HepG2 (cell line): Measurements from ENCODE around the gene DPEP3. TPM values are rescaled to one million over a fixed set of nuclear protein-coding genes. Genes with fewer than 3 reads are reported as not detected.

Experiments
- CBX5 ChIP-seq: sonication (generic); formaldehyde crosslinking; IDR thresholded peaks from 2 replicates; pipeline ENCODE4 v1.4.0; 2020; ENCODE audit warnings: missing genetic modification reagents, borderline replicate concordance
- GLI4 ChIP-seq: sonication (generic); formaldehyde crosslinking; IDR thresholded peaks from 2 replicates; pipeline ENCODE4 v1.5.1; 2020; ENCODE audit warnings: missing genetic modification reagents, mild to moderate bottlenecking, moderate library complexity, borderline replicate concordance
- LCORL ChIP-seq, 2 experiments: fragments of 450-650 bp in 1 of 2; sonication (generic) in 1 of 2; formaldehyde crosslinking in 1 of 2; IDR thresholded peaks; 2 replicates each; pipeline versions ENCODE4 v1.5.0 to v1.6.1; 2017 to 2020; ENCODE audit warnings: antibody characterized with exemption in 1 of 2, missing genetic modification reagents in 1 of 2
- MIXL1 ChIP-seq: IDR thresholded peaks from 2 replicates; pipeline ENCODE4 v1.6.1; 2016
- MXD1 ChIP-seq: sonication (generic); formaldehyde crosslinking; IDR thresholded peaks from 2 replicates; pipeline ENCODE4 v1.4.0; 2020; ENCODE audit warnings: mild to moderate bottlenecking, missing genetic modification reagents
- MXD4 ChIP-seq: IDR thresholded peaks from 2 replicates; pipeline ENCODE4 v1.6.1; 2016; ENCODE audit warnings: mild to moderate bottlenecking, missing biosample characterization, missing genetic modification reagents
- NFKB2 ChIP-seq: sonication (generic); formaldehyde crosslinking; IDR thresholded peaks from 2 replicates; pipeline ENCODE4 v1.4.0; 2020; ENCODE audit warnings: missing genetic modification reagents, borderline replicate concordance
- RXRB ChIP-seq: IDR thresholded peaks from 2 replicates; pipeline ENCODE4 v1.6.1; 2016; ENCODE audit warnings: borderline replicate concordance, missing genetic modification reagents, missing compliant biosample characterization
- ZBTB42 ChIP-seq: sonication (generic); formaldehyde crosslinking; IDR thresholded peaks from 2 replicates; pipeline ENCODE4 v1.5.0; 2020; ENCODE audit warnings: mild to moderate bottlenecking, missing genetic modification reagents
- ZBTB43 ChIP-seq: sonication (generic); formaldehyde crosslinking; conservative IDR thresholded peaks from 2 replicates; pipeline ENCODE4 v1.4.0; 2020; ENCODE audit warnings: missing genetic modification reagents
- ZNF142 ChIP-seq: sonication (generic); formaldehyde crosslinking; IDR thresholded peaks from 2 replicates; pipeline ENCODE4 v1.4.0; 2020; ENCODE audit warnings: missing genetic modification reagents
- polyA plus RNA-seq, 8 experiments: library from polyadenylated mRNA; depleted of rRNA in 3 of 8; stranded (reverse) in 7 of 8; unstranded in 1 of 8; fragments of >200 nt; fragmentation: Illumina TruSeq in 4 of 8; extraction: Trizol in 4 of 8; gene quantifications; 2 replicates each; pipeline versions ENCODE4 v1.2.1 to v1.2.3, GENCODE V29; 2011 to 2016; ENCODE audit warnings: low read depth in 4 of 8, missing spikeins in 1 of 8, mixed read lengths in 1 of 8; ENCODE audit not compliant: insufficient read depth in 1 of 8
- total RNA-seq, 5 experiments: library from RNA; depleted of rRNA; stranded (reverse); fragments of >200 nt; fragmentation: Illumina TruSeq; extraction: Trizol; gene quantifications; 2 replicates each; pipeline ENCODE4 v1.2.3, GENCODE V29; 2016; ENCODE audit warnings: low read depth in 1 of 5
- TF ChIP-seq, protein P1 (sequence below): sonication (generic); formaldehyde crosslinking; IDR thresholded peaks from 2 replicates; pipeline ENCODE4 v1.8.0; 2022; ENCODE audit warnings: mild to moderate bottlenecking, missing genetic modification reagents, borderline replicate concordance
- TF ChIP-seq, protein P2 (sequence below): sonication (generic); formaldehyde crosslinking; IDR thresholded peaks from 2 replicates; pipeline ENCODE4 v1.5.0; 2020; ENCODE audit warnings: mild to moderate bottlenecking, missing genetic modification reagents, borderline replicate concordance

DPEP3 gene
- total and polyA plus RNA-seq, 2 of the 13 experiments (the other 11 are each of a cell fraction or from before 2014, with no cell fraction given): not detected

DNA sequence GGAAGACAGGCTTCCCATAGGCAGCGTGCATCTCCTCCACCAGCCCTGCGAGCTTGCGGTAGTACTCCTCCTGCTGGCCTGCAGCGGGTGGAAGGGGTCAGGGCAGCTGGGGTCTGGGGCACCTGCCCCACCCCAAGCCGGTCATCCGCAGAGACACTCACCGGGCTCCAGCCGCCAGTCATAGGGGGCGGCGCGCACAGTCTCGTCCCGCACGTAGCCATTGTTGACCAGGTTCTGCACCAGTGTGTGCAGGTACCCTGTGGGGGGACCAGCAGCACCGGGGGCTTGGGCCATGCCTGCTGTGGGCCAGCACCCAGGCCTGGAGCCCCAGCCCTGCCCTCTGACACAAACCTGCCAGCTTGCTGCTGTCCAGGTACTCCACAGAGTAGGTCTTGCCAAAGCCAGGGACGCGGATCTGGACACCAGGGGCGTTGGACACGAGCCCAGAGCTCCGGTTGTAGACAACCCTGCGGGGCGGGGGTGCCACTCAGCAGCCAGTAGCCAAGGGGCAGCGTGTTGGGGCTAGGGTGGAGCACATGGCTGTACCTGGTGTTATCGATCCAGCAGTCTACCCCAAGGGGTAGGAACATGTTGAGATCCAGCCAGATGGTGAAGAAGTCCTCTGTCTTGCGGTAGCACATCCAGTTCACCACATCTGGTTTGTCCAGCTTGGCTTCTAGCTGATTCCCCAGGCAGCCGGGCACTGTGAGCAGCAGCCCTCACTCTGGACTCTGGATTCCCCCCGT lies 37.6 kb downstream of the DPEP3 start (continued):
- TF ChIP-seq MIXL1 (CRISPR knock-in tag) (0 out of 2 replicates have a peak, but pooled peaks have one; percentile 65), RXRB (peak; percentile 65; the same call in 1 of the 2 replicates), MXD1 (CRISPR knock-in tag) (0 out of 2 replicates have a peak, but pooled peaks have one; percentile 48), NFKB2 (CRISPR knock-in tag) (peak; percentile 41; the same call in 1 of the 2 replicates), MXD4 (CRISPR knock-in tag) (0 out of 2 replicates have a peak, but pooled peaks have one; percentile 33), GLI4 (CRISPR knock-in tag) (0 out of 2 replicates have a peak, but pooled peaks have one; percentile 84), CBX5 (CRISPR knock-in tag) (0 out of 2 replicates have a peak, but pooled peaks have one; percentile 12), ZBTB42 (CRISPR knock-in tag) (peak; percentile 85; the same call in 1 of the 2 replicates), ZBTB43 (CRISPR knock-in tag) (0 out of 2 replicates have a peak, but pooled peaks have one; percentile 43), LCORL (IDR thresholded peaks at IDR 0.05) (no peak), LCORL (CRISPR knock-in tag; IDR thresholded peaks at IDR 0.05) (peak; percentile 33), ZNF142 (peak; percentile 68; the same call in 1 of the 2 replicates)
- TF ChIP-seq, protein P1, sequence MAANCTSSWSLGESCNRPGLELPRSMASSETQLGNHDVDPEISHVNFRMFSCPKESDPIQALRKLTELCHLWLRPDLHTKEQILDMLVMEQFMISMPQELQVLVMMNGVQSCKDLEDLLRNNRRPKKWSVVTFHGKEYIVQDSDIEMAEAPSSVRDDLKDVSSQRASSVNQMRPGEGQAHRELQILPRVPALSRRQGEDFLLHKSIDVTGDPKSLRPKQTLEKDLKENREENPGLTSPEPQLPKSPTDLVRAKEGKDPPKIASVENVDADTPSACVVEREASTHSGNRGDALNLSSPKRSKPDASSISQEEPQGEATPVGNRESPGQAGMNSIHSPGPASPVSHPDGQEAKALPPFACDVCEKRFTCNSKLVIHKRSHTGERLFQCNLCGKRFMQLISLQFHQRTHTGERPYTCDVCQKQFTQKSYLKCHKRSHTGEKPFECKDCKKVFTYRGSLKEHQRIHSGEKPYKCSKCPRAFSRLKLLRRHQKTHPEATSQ (CRISPR knock-in tag): no peak
- TF ChIP-seq, protein P2, sequence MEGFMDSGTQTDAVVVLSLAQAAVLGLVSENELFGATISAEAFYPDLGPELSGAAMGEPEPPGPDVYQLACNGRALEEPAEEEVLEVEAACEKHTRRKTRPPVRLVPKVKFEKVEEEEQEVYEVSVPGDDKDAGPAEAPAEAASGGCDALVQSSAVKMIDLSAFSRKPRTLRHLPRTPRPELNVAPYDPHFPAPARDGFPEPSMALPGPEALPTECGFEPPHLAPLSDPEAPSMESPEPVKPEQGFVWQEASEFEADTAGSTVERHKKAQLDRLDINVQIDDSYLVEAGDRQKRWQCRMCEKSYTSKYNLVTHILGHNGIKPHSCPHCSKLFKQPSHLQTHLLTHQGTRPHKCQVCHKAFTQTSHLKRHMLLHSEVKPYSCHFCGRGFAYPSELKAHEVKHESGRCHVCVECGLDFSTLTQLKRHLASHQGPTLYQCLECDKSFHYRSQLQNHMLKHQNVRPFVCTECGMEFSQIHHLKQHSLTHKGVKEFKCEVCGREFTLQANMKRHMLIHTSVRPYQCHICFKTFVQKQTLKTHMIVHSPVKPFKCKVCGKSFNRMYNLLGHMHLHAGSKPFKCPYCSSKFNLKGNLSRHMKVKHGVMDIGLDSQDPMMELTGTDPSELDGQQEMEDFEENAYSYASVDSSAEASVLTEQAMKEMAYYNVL (CRISPR knock-in tag): peak; percentile 20; the same call in 1 of the 2 replicates
